Measurements from ENCODE around the gene FRMD4A. TPM values are rescaled to one million over a fixed set of nuclear protein-coding genes. Genes with fewer than 3 reads are reported as not detected.
A peak's percentile ranks its signal among the peaks of the same experiment; 100 is the strongest.

Gene FRMD4A
- total and polyA plus RNA-seq, 7 donors = 2.9 to 9.1 (median 6.2) TPM

GRCh38 chr10:13820964-13821337, 509.8 kb downstream of the FRMD4A start:
- no peak overlapping the region for H3K27ac ChIP-seq
- 14 to 30% (median 21%) methylated on average over 8 to 9 of the region's 9 CpGs for WGBS, 3 donors
- H3K27me3 ChIP-seq (ENCODE audit: insufficient read depth in 3 of 3, low read length in 2 of 3) = peaks cover 0 to 11% (median 5%) of the 10 kb centered on the region in 3 donors
- no peak for TF ChIP-seq CTCF (IDR thresholded peaks at IDR 0.05)
- no peaks in the 10 kb centered on the region for H3K4me1 ChIP-seq
- no peaks in the 10 kb centered on the region for H3K9me3 ChIP-seq
- H3K4me3 ChIP-seq = no peak overlapping the region
- intact Hi-C loops (cut with DNase I) = no loop called here
- no peak for DNase-seq
- no peaks in the 10 kb centered on the region for H3K36me3 ChIP-seq (ENCODE audit: insufficient read depth in 1 of 2, low read depth in 1 of 2)
- ATAC-seq = peak in 1 of 4 donors; percentile 56

GRCh38 chr10:13820119-13820963, 510.4 kb downstream of the FRMD4A start:
- ATAC-seq = no peak
- Histone ChIP-seq H3K4me1 (no peaks in the 10 kb centered on the region), H3K4me3 (no peak overlapping the region), H3K27me3 (ENCODE audit: insufficient read depth in 3 of 3, low read length in 2 of 3) (peaks cover 0 to 11% (median 5%) of the 10 kb centered on the region in 3 donors), H3K9me3 (no peaks in the 10 kb centered on the region), H3K27ac (no peak overlapping the region), H3K36me3 (ENCODE audit: insufficient read depth in 1 of 2, low read depth in 1 of 2) (no peaks in the 10 kb centered on the region)
- intact Hi-C loops (cut with DNase I) = no loop called here
- DNase-seq = no peak
- no peak for TF ChIP-seq CTCF (IDR thresholded peaks at IDR 0.05)
- 43 to 57% (median 45%) methylated on average over 19 of the region's 19 CpGs for WGBS, 3 donors

GRCh38 chr10:13816195-13816925, 514.4 kb downstream of the FRMD4A start:
- no peaks in the 10 kb centered on the region for H3K9me3 ChIP-seq
- H3K27me3 ChIP-seq (ENCODE audit: insufficient read depth in 3 of 3, low read length in 2 of 3) = peaks cover 0 to 11% (median 5%) of the 10 kb centered on the region in 3 donors
- intact Hi-C loops (cut with DNase I) = no loop called here
- no peaks in the 10 kb centered on the region for H3K36me3 ChIP-seq (ENCODE audit: insufficient read depth in 1 of 2, low read depth in 1 of 2)
- H3K4me1 ChIP-seq = no peaks in the 10 kb centered on the region
- WGBS, 3 donors = 24 to 29% (median 27%) methylated on average over 7 of the region's 7 CpGs
- no peak for TF ChIP-seq CTCF (IDR thresholded peaks at IDR 0.05)
- H3K4me3 ChIP-seq = no peak overlapping the region
- ATAC-seq (peak in 1 of 4 donors; percentile 43), DNase-seq (peak; percentile 40 to 74)
- no peak overlapping the region for H3K27ac ChIP-seq

GRCh38 chr10:13815756-13816155, 515.0 kb downstream of the FRMD4A start:
- ATAC-seq (no peak), DNase-seq (no peak)
- intact Hi-C loops (cut with DNase I) = no loop called here
- no peak overlapping the region for H3K27ac ChIP-seq
- no peaks in the 10 kb centered on the region for H3K9me3 ChIP-seq
- H3K36me3 ChIP-seq (ENCODE audit: insufficient read depth in 1 of 2, low read depth in 1 of 2) = no peaks in the 10 kb centered on the region
- no peak for TF ChIP-seq CTCF (IDR thresholded peaks at IDR 0.05)
- no peaks in the 10 kb centered on the region for H3K4me1 ChIP-seq
- H3K4me3 ChIP-seq = no peak overlapping the region
- peaks cover 0 to 9% (median 5%) of the 10 kb centered on the region in 3 donors for H3K27me3 ChIP-seq (ENCODE audit: insufficient read depth in 3 of 3, low read length in 2 of 3)

Measured in psoas muscle (tissue), 8 donors.